Stimulated activated naive B cell treated with anti-CD40 and anti-IgM and Interleukin-4, amounts not matched to agents 10 μg/mL and 1 μg/mL and 100 μg/mL, for 72 hours (primary cell): ENCODE data around the gene ADAM29.
A peak's percentile ranks its signal among the peaks of the same experiment; 100 is the strongest.
"Not testable (repeated sequence)": the region's sequence is repeated elsewhere in the genome, so short reads cannot be mapped to it uniquely, and the experiment has no call there.

ENCODE experiments used
- ATAC-seq, 2 donors: fragments of 150-1000 bp; cut with Tn5 transposase; replicated peaks; 2 replicates each; pipeline ENCODE4 v1.10.0; 2021; ENCODE audit warnings: moderate library complexity in 1 of 2
- DNase-seq: peaks from one replicate; pipeline ENCODE4 v3.0.0; 2021
- H3K27ac Mint-ChIP-seq: one replicate; pipeline ENCODE4 v1.8.0; 2022; ENCODE audit warnings: mild to moderate bottlenecking, mixed read lengths
- H3K27me3 Mint-ChIP-seq, 2 donors: one replicate each; pipeline ENCODE4 v1.8.0; 2022; ENCODE audit warnings: mixed read lengths in 2 of 2
- H3K36me3 Mint-ChIP-seq, 2 donors: one replicate each; pipeline ENCODE4 v1.8.0; 2022; ENCODE audit warnings: mixed read lengths in 2 of 2, mild to moderate bottlenecking in 1 of 2
- H3K4me1 Mint-ChIP-seq, 2 donors: one replicate each; pipeline ENCODE4 v1.8.0; 2022; ENCODE audit warnings: mixed read lengths in 2 of 2, mild to moderate bottlenecking in 1 of 2
- H3K4me3 Mint-ChIP-seq, 2 donors: one replicate each; pipeline ENCODE4 v1.8.0; 2022; ENCODE audit warnings: mild to moderate bottlenecking in 2 of 2, mixed read lengths in 2 of 2, moderate library complexity in 1 of 2
- H3K9me3 Mint-ChIP-seq, 2 donors: one replicate each; pipeline ENCODE4 v1.8.0; 2022; ENCODE audit warnings: mixed read lengths in 2 of 2, mild to moderate bottlenecking in 1 of 2

The ADAM29 gene

DNA sequence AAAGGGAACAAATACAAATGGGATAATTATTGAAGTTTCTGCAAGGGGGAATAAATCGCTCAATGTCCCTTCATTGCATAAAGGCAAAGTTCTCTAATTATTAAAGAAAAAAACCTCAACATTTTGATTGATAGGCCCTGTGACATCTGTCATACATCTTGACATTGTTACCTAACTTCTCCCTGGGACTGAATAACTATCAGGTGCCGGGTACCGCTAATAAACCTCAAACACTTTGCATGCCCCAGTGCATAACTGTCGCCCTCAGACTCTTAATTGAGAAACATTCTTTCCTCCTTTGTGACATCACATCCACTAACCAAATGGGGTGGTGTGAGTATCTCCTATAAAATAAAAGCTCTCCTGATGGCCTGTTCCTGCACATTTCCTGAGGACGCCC, at the start of gene ADAM29:
TSS of gene ADAM29 (plus strand) at position 301 of the 400 bp plus-strand sequence. CDS start 57,168 bp downstream, outside the sequence.
- H3K4me1 Mint-ChIP-seq, result no peaks in the 10 kb centered on the region
- H3K27ac Mint-ChIP-seq, result no peak within 1 kb of the TSS
- no peak for DNase-seq
- no peak for ATAC-seq
- no peak within 1 kb of the TSS for H3K4me3 Mint-ChIP-seq
- H3K36me3 Mint-ChIP-seq, result no peaks in the 10 kb centered on the region
- no peaks in the 10 kb centered on the region for H3K27me3 Mint-ChIP-seq
- H3K9me3 Mint-ChIP-seq, result peaks cover 0 to 2% of the 10 kb centered on the region in 2 donors

DNA sequence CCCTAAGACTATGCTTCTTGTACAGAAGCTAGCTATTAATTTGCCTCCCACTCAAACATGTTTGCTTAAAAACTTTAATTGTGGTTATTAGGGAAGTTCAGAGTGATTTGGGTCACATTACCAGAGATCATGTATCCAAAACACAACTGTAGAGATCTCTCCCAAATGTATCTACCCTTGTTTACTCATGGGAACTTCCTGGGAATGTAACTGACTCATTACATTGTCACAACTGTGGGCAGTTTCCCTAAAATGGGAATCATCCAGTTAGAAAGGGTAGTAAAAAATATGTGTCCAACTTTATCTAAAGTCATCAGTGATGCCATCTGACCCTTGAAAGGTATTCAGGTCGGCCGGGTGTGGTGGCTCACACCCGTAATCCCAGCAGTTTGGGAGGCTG, 48.8 kb upstream of the ADAM29 start:
- no peaks in the 10 kb centered on the region for H3K4me1 Mint-ChIP-seq
- H3K36me3 Mint-ChIP-seq, result no peaks in the 10 kb centered on the region
- ATAC-seq, result no peak
- H3K4me3 Mint-ChIP-seq, result no peak overlapping the region
- no peak overlapping the region for H3K27ac Mint-ChIP-seq
- peaks cover 0 to 2% of the 10 kb centered on the region in 2 donors for H3K9me3 Mint-ChIP-seq
- no peak for DNase-seq
- no peaks in the 10 kb centered on the region for H3K27me3 Mint-ChIP-seq

GRCh38 chr4:174870311-174870710, 47.8 kb upstream of the ADAM29 start:
- H3K36me3 Mint-ChIP-seq, result no peaks in the 10 kb centered on the region
- H3K9me3 Mint-ChIP-seq, result no peaks in the 10 kb centered on the region
- ATAC-seq (no peak), DNase-seq (no peak)
- no peaks in the 10 kb centered on the region for H3K4me1 Mint-ChIP-seq
- H3K27me3 Mint-ChIP-seq, result no peaks in the 10 kb centered on the region
- no peak overlapping the region for H3K4me3 Mint-ChIP-seq
- H3K27ac Mint-ChIP-seq, result no peak overlapping the region

- ATAC-seq, result no peak
- DNase-seq, result no peak
- Mint-ChIP-seq H3K9me3 (no peaks in the 10 kb centered on the region), H3K27ac (no peak overlapping the region), H3K27me3 (no peaks in the 10 kb centered on the region), H3K4me3 (no peak overlapping the region), H3K4me1 (no peaks in the 10 kb centered on the region), H3K36me3 (no peaks in the 10 kb centered on the region)
These were observed 46.8 kb upstream of the ADAM29 start for GRCh38 chr4:174871407-174871806.

GRCh38 chr4:174873146-174873545, 45.0 kb upstream of the ADAM29 start:
- H3K27ac Mint-ChIP-seq, ATAC-seq, H3K4me3 Mint-ChIP-seq: not testable (repeated sequence)

GRCh38 chr4:174873931-174874330, 44.2 kb upstream of the ADAM29 start:
- H3K27ac Mint-ChIP-seq, result no peak overlapping the region
- no peaks in the 10 kb centered on the region for H3K4me1 Mint-ChIP-seq
- no peaks in the 10 kb centered on the region for H3K9me3 Mint-ChIP-seq
- H3K4me3 Mint-ChIP-seq, result no peak overlapping the region
- no peaks in the 10 kb centered on the region for H3K27me3 Mint-ChIP-seq
- H3K36me3 Mint-ChIP-seq, result no peaks in the 10 kb centered on the region
- ATAC-seq (peak in 1 of 2 donors; percentile 41), DNase-seq (no peak)

More at GRCh38 chr4:174873146-174873545, 45.0 kb upstream of the ADAM29 start:
- DNase-seq, H3K9me3 Mint-ChIP-seq, H3K27me3 Mint-ChIP-seq, H3K36me3 Mint-ChIP-seq, H3K4me1 Mint-ChIP-seq: not testable (repeated sequence)

DNA sequence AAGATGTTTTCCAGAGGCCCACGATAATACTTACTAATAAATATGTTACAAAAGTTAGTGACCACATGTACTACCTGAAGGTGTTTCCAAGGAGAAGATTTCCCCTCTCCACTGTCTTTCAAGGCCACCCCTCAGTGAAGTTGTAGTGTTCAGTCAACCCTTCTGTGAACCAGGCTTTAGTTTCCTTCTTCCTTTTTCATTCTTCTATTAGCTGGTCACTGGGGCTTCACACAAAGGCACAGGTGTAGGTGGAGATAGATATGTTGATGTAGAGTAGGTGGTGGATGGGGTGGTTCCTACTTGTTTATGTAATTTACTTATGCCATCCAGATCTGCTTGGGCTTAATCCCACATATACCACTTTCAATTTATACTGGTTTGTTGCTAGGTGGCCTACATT, 43.3 kb upstream of the ADAM29 start:
- DNase-seq (no peak), ATAC-seq (no peak)
- no peak overlapping the region for H3K4me3 Mint-ChIP-seq
- H3K27me3 Mint-ChIP-seq, result no peaks in the 10 kb centered on the region
- H3K4me1 Mint-ChIP-seq, result no peaks in the 10 kb centered on the region
- H3K27ac Mint-ChIP-seq, result no peak overlapping the region
- no peaks in the 10 kb centered on the region for H3K9me3 Mint-ChIP-seq
- no peaks in the 10 kb centered on the region for H3K36me3 Mint-ChIP-seq

- H3K4me1 Mint-ChIP-seq, result no peaks in the 10 kb centered on the region
- no peak overlapping the region for H3K4me3 Mint-ChIP-seq
- ATAC-seq, result no peak
These were observed 38.2 kb upstream of the ADAM29 start for GRCh38 chr4:174880001-174880400.

GRCh38 chr4:174882317-174882992, 35.7 kb upstream of the ADAM29 start:
- Mint-ChIP-seq H3K36me3 (no peaks in the 10 kb centered on the region), H3K4me1 (no peaks in the 10 kb centered on the region), H3K4me3 (no peak overlapping the region)

More at GRCh38 chr4:174880001-174880400, 38.2 kb upstream of the ADAM29 start:
- Mint-ChIP-seq H3K27ac (no peak overlapping the region), H3K27me3 (no peaks in the 10 kb centered on the region), H3K36me3 (no peaks in the 10 kb centered on the region), H3K9me3 (peaks cover 0 to 1% of the 10 kb centered on the region in 2 donors)
- DNase-seq, result no peak

GRCh38 chr4:174907508-174907907, 10.7 kb upstream of the ADAM29 start:
- Mint-ChIP-seq H3K4me3 (no peak overlapping the region), H3K4me1 (no peaks in the 10 kb centered on the region), H3K27ac (no peak overlapping the region), H3K27me3 (no peaks in the 10 kb centered on the region), H3K36me3 (no peaks in the 10 kb centered on the region), H3K9me3 (peaks cover 0 to 18% of the 10 kb centered on the region in 2 donors)
- no peak for DNase-seq
- ATAC-seq, result no peak

More at GRCh38 chr4:174882317-174882992, 35.7 kb upstream of the ADAM29 start:
- no peaks in the 10 kb centered on the region for H3K27me3 Mint-ChIP-seq
- DNase-seq (no peak), ATAC-seq (no peak)
- peaks cover 0 to 1% of the 10 kb centered on the region in 2 donors for H3K9me3 Mint-ChIP-seq
- H3K27ac Mint-ChIP-seq, result no peak overlapping the region

DNA sequence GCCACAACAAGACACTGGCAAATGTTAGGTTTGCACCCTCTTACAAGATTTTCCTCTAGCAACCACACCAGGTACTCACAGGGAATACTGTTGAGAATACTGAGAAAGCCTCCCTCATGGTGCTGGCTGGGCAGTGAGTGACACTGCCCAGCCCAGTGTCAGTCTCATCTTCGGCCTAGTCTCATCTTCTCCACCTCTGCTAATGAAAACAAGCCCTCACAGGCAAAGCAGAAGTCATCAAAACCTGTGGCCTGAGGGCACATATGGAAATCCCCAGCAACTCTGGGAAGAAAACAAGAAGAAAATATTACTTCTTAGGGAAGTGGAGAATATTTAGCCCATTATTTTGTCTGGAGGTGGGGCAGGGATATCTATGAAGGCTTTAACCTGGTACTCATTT, 7.9 kb upstream of the ADAM29 start:
- no peaks in the 10 kb centered on the region for H3K27me3 Mint-ChIP-seq

GRCh38 chr4:174912919-174913543, 5.1 kb upstream of the ADAM29 start:
- ATAC-seq (no peak), DNase-seq (no peak)
- Mint-ChIP-seq H3K36me3 (no peaks in the 10 kb centered on the region), H3K4me1 (no peaks in the 10 kb centered on the region), H3K27ac (no peak overlapping the region), H3K9me3 (peaks cover 0 to 6% of the 10 kb centered on the region in 2 donors), H3K27me3 (no peaks in the 10 kb centered on the region), H3K4me3 (no peak overlapping the region)

More for the DNA sequence above, 7.9 kb upstream of the ADAM29 start:
- no peaks in the 10 kb centered on the region for H3K36me3 Mint-ChIP-seq
- peaks cover 0 to 10% of the 10 kb centered on the region in 2 donors for H3K9me3 Mint-ChIP-seq
- no peaks in the 10 kb centered on the region for H3K4me1 Mint-ChIP-seq
- DNase-seq, result no peak
- no peak overlapping the region for H3K4me3 Mint-ChIP-seq
- H3K27ac Mint-ChIP-seq, result no peak overlapping the region
- ATAC-seq, result no peak

- no peaks in the 10 kb centered on the region for H3K4me1 Mint-ChIP-seq
- ATAC-seq (no peak), DNase-seq (no peak)
- H3K4me3 Mint-ChIP-seq, result no peak overlapping the region
- no peaks in the 10 kb centered on the region for H3K36me3 Mint-ChIP-seq
- H3K27ac Mint-ChIP-seq, result no peak overlapping the region
- H3K27me3 Mint-ChIP-seq, result no peaks in the 10 kb centered on the region
- H3K9me3 Mint-ChIP-seq, result peaks cover 0 to 2% of the 10 kb centered on the region in 2 donors
These were observed 1.8 kb downstream of the ADAM29 start for GRCh38 chr4:174919886-174920423.

- Mint-ChIP-seq H3K36me3 (no peaks in the 10 kb centered on the region), H3K9me3 (peaks cover 0 to 3% of the 10 kb centered on the region in 2 donors), H3K27ac (no peak overlapping the region), H3K4me3 (no peak overlapping the region), H3K4me1 (no peaks in the 10 kb centered on the region), H3K27me3 (no peaks in the 10 kb centered on the region)
- no peak for ATAC-seq
- DNase-seq, result no peak
These were observed 8.8 kb downstream of the ADAM29 start for GRCh38 chr4:174926958-174927357.

DNA sequence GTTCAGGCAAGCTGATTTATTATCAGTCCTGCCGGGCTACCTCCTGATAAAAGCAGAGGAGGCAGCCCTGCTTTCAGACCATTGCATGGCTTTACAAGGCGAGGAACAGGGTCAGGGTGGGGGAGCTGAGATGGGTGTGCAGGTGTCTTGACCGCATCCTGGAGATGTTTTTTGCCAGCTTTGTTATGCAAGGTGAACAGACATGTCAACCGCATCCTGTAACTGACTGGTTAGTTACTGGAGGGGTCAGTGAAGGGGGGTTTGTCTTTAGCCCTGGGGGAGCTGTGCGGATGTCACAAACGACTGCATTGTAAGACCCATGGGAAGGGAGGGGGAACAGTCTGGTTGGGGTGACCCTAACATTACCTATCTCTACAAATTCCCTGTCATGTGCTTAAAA, 10.0 kb downstream of the ADAM29 start:
- Mint-ChIP-seq H3K4me1 (no peaks in the 10 kb centered on the region), H3K4me3 (no peak overlapping the region)
- peak in 1 of 2 donors; percentile 65 for ATAC-seq

More for the DNA sequence above, 10.0 kb downstream of the ADAM29 start:
- DNase-seq, result peak; percentile 11
- H3K27ac Mint-ChIP-seq, result peak overlapping the region; percentile 86
- H3K36me3 Mint-ChIP-seq, result no peaks in the 10 kb centered on the region
- H3K9me3 Mint-ChIP-seq, result peaks cover 0 to 3% of the 10 kb centered on the region in 2 donors
- H3K27me3 Mint-ChIP-seq, result no peaks in the 10 kb centered on the region
